T-helper 22 cell (primary cell): ENCODE results near the gene LILRB2.
"Not testable (repeated sequence)": the region's sequence is repeated elsewhere in the genome, so short reads cannot be mapped to it uniquely, and the experiment has no call there.

ENCODE experiments used
- DNase-seq: peaks from one replicate; pipeline ENCODE4 v3.0.0-alpha.2; 2020; ENCODE audit warnings: low read depth

LILRB2 gene

GRCh38 chr19:54281007-54281728, at the start of gene LILRB2:
LILRB2 (minus strand) TSS chr19:54281110; CDS start chr19:54280496, 614 bp downstream.
- DNase-seq = no peak

- DNase-seq = no peak
Measured at GRCh38 chr19:54329476-54330165, 48.7 kb upstream of the LILRB2 start.

- not testable (repeated sequence) for DNase-seq
Measured at GRCh38 chr19:54328781-54329180, 47.9 kb upstream of the LILRB2 start.

GRCh38 chr19:54325631-54326030, 44.7 kb upstream of the LILRB2 start:
- DNase-seq = no peak

GRCh38 chr19:54325194-54325621, 44.3 kb upstream of the LILRB2 start:
- DNase-seq = peak; percentile 13

GRCh38 chr19:54324071-54324470, 43.2 kb upstream of the LILRB2 start:
- no peak for DNase-seq

- DNase-seq = not testable (repeated sequence)
Measured at GRCh38 chr19:54322934-54323333, 42.0 kb upstream of the LILRB2 start.

- not testable (repeated sequence) for DNase-seq
Measured at GRCh38 chr19:54322295-54322694, 41.4 kb upstream of the LILRB2 start.

- no peak for DNase-seq
Measured at GRCh38 chr19:54319892-54320670, 39.2 kb upstream of the LILRB2 start.

- DNase-seq = no peak
Measured at GRCh38 chr19:54319049-54319448, 38.1 kb upstream of the LILRB2 start.

- no peak for DNase-seq
Measured at GRCh38 chr19:54317965-54318240, 37.0 kb upstream of the LILRB2 start.

GRCh38 chr19:54317108-54317964, 36.4 kb upstream of the LILRB2 start:
- DNase-seq = no peak

GRCh38 chr19:54316746-54317107, 35.8 kb upstream of the LILRB2 start:
- no peak for DNase-seq

GRCh38 chr19:54315956-54316355, 35.0 kb upstream of the LILRB2 start:
- DNase-seq = no peak

GRCh38 chr19:54312436-54313377, 31.8 kb upstream of the LILRB2 start, which contains the start of gene LILRA5:
LILRA5 (minus strand) TSS chr19:54313166; CDS start chr19:54313019, 147 bp downstream.
- no peak for DNase-seq

GRCh38 chr19:54312011-54312410, 31.1 kb upstream of the LILRB2 start:
- no peak for DNase-seq

GRCh38 chr19:54311486-54311885, 30.6 kb upstream of the LILRB2 start:
- DNase-seq = no peak

- DNase-seq = no peak
Measured at GRCh38 chr19:54310543-54310942, 29.6 kb upstream of the LILRB2 start.

GRCh38 chr19:54309811-54310210, 28.9 kb upstream of the LILRB2 start:
- no peak for DNase-seq

GRCh38 chr19:54307389-54308020, 26.6 kb upstream of the LILRB2 start:
- DNase-seq = no peak
